Liver (tissue), 9 donors: ENCODE results near the gene LLPH. TPM values are rescaled to one million over a fixed set of nuclear protein-coding genes. Genes with fewer than 3 reads are reported as not detected.

Experiments
- DNase-seq: peaks from one replicate; pipeline ENCODE4 v3.0.0-alpha.2; 2017; ENCODE audit warnings: low spot score
- H3K27ac ChIP-seq, 2 donors: one replicate each; pipeline ENCODE4 v1.7.0; 2013; ENCODE audit warnings: inconsistent platforms in 2 of 2, low read length in 2 of 2, control low read depth in 1 of 2, low read depth in 1 of 2, mild to moderate bottlenecking in 1 of 2
- H3K27me3 ChIP-seq, 4 donors: one replicate each; pipeline versions ENCODE4 v1.6.1 to v1.7.0; 2013; ENCODE audit warnings: low read length in 3 of 4, inconsistent platforms in 1 of 4, mild to moderate bottlenecking in 1 of 4, moderate library complexity in 1 of 4; ENCODE audit not compliant: control insufficient read depth in 4 of 4, insufficient read depth in 4 of 4
- H3K36me3 ChIP-seq, 4 donors: one replicate each; pipeline versions ENCODE4 v1.6.1 to v1.7.0; 2013; ENCODE audit warnings: low read length in 3 of 4, mild to moderate bottlenecking in 3 of 4, low read depth in 1 of 4, moderate library complexity in 1 of 4; ENCODE audit not compliant: control insufficient read depth in 4 of 4, insufficient read depth in 3 of 4
- H3K4me1 ChIP-seq, 4 donors: one replicate each; pipeline versions ENCODE4 v1.6.1 to v1.7.0; 2013; ENCODE audit warnings: low read length in 3 of 4, mild to moderate bottlenecking in 3 of 4, moderate library complexity in 1 of 4; ENCODE audit not compliant: control insufficient read depth in 4 of 4, insufficient read depth in 4 of 4
- H3K4me3 ChIP-seq, 3 donors: one replicate each; pipeline versions ENCODE4 v1.6.1 to v1.7.0; 2013; ENCODE audit warnings: low read length in 3 of 3, control low read depth in 1 of 3, low read depth in 1 of 3, mild to moderate bottlenecking in 1 of 3
- H3K9ac ChIP-seq, 2 donors: one replicate each; pipeline ENCODE4 v1.7.0; 2013; ENCODE audit warnings: low read length in 2 of 2, mild to moderate bottlenecking in 2 of 2, moderate library complexity in 2 of 2, control low read depth in 1 of 2, low read depth in 1 of 2
- H3K9me3 ChIP-seq, 4 donors: one replicate each; pipeline versions ENCODE4 v1.6.1 to v1.7.0; 2013; ENCODE audit warnings: low read length in 3 of 4; ENCODE audit not compliant: control insufficient read depth in 4 of 4
- FOXA1 ChIP-seq: IDR thresholded peaks from 2 replicates; pipeline ENCODE4 v1.6.1; 2016; ENCODE audit warnings: antibody characterized with exemption
- FOXA2 ChIP-seq: IDR thresholded peaks from 2 replicates; pipeline ENCODE4 v1.6.1; 2016; ENCODE audit warnings: antibody characterized with exemption
- GABPA ChIP-seq, 2 donors: IDR thresholded peaks in 1 of 2; conservative IDR thresholded peaks in 1 of 2; 2 replicates each; pipeline ENCODE4 v1.6.1; 2016; ENCODE audit warnings: antibody characterized with exemption in 2 of 2, mild to moderate bottlenecking in 1 of 2, moderate library complexity in 1 of 2
- HNF4A ChIP-seq, 2 donors: conservative IDR thresholded peaks; 2 replicates each; pipeline ENCODE4 v1.6.1; 2016; ENCODE audit warnings: antibody characterized with exemption in 2 of 2, mild to moderate bottlenecking in 2 of 2
- JUND ChIP-seq, 2 donors: IDR thresholded peaks; 2 replicates each; pipeline ENCODE4 v1.6.1; 2016; ENCODE audit warnings: antibody characterized with exemption in 2 of 2
- NR2F2 ChIP-seq: IDR thresholded peaks from 2 replicates; pipeline ENCODE4 v1.6.1; 2016; ENCODE audit warnings: antibody characterized with exemption
- RAD21 ChIP-seq, 2 donors: IDR thresholded peaks; 2 replicates each; pipeline ENCODE4 v1.6.1; 2016; ENCODE audit warnings: antibody characterized with exemption in 2 of 2, mild to moderate bottlenecking in 2 of 2
- RXRA ChIP-seq, 2 donors: IDR thresholded peaks; 2 replicates each; pipeline ENCODE4 v1.6.1; 2017 to 2018; ENCODE audit warnings: antibody characterized with exemption in 2 of 2, mild to moderate bottlenecking in 1 of 2
- SP1 ChIP-seq: IDR thresholded peaks from 2 replicates; pipeline ENCODE4 v1.6.1; 2018; ENCODE audit warnings: antibody characterized with exemption, mild to moderate bottlenecking
- TAF1 ChIP-seq: conservative IDR thresholded peaks from 2 replicates; pipeline ENCODE4 v1.6.1; 2016; ENCODE audit warnings: antibody characterized with exemption, mild to moderate bottlenecking
- YY1 ChIP-seq: IDR thresholded peaks from 2 replicates; pipeline ENCODE4 v1.6.1; 2016; ENCODE audit warnings: antibody characterized with exemption, mild to moderate bottlenecking
- WGBS: extraction: QIAGEN DNeasy Blood & Tissue Kit; methylation state at CpG from one replicate; pipeline ENCODE4 v1.1.7; 2013; 5-methylcytosine and 5-hydroxymethylcytosine counted together
- polyA plus RNA-seq, 2 donors: library from polyadenylated mRNA; stranded (reverse) in 1 of 2; unstranded in 1 of 2; fragments of 200-250 nt in 1 of 2; fragments of >200 nt in 1 of 2; fragmentation: Nextera tagmentation in 1 of 2; extraction: Ambion mirVana in 1 of 2; gene quantifications; one replicate each; pipeline versions ENCODE4 v1.2.1 to v1.2.3, GENCODE V29; 2013 to 2015
- total RNA-seq, 2 donors: library from RNA; depleted of rRNA; stranded (reverse); fragments of >200 nt; gene quantifications; one replicate each; pipeline ENCODE4 v1.2.3, GENCODE V29; 2014
- TF ChIP-seq, protein P1 (sequence below): IDR thresholded peaks from 2 replicates; pipeline ENCODE4 v1.6.1; 2016; ENCODE audit warnings: antibody characterized with exemption
- TF ChIP-seq, protein P2 (sequence below): fragments of 150-350 bp; IDR thresholded peaks from 2 replicates; pipeline ENCODE4 v1.5.1; 2017; ENCODE audit warnings: improper control_type of control experiment, low read depth, low read length; ENCODE audit not compliant: missing input control
- TF ChIP-seq, protein P3 (sequence below): IDR thresholded peaks from 2 replicates; pipeline ENCODE4 v1.6.1; 2016; ENCODE audit warnings: antibody characterized with exemption
- TF ChIP-seq, protein P4 (sequence below): IDR thresholded peaks from 2 replicates; pipeline ENCODE4 v1.6.1; 2016; ENCODE audit warnings: antibody characterized with exemption
- TF ChIP-seq, protein P5 (sequence below): IDR thresholded peaks from 2 replicates; pipeline ENCODE4 v1.6.1; 2016; ENCODE audit warnings: antibody characterized with exemption, mild to moderate bottlenecking
- donor health status: healthy.
- donor health status: healthy.
- donor health status: healthy.
- donor health status: healthy.
- donor health status: healthy.

The LLPH gene
- total and polyA plus RNA-seq, 4 donors, result 2.6 to 18.1 (median 6.6) TPM

DNA sequence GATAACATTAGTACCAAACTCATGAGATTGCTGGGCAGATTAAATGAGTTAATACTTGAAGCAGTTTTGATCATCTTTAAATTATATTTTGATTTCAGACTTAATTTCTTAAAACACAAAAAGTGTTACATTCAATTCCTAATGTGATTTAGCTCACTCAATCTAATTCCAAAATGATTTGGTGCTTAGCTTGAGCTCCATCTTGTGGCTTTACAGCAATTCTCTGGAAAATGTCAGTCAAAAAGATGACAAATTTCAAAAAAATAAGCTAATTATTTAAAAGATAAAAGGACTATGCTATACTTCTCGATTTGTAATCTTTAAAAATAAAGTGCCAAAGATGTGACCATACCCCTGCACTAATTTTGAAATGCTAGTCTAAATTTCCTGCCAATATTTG lies 10.1 kb downstream of the LLPH start:
- no peaks in the 10 kb centered on the region for H3K9me3 ChIP-seq
- H3K4me1 ChIP-seq, result no peaks in the 10 kb centered on the region
- TF ChIP-seq, protein P1, sequence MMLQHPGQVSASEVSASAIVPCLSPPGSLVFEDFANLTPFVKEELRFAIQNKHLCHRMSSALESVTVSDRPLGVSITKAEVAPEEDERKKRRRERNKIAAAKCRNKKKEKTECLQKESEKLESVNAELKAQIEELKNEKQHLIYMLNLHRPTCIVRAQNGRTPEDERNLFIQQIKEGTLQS, result no peak
- TF ChIP-seq RXRA (IDR thresholded peaks at IDR 0.05) (no peak), FOXA1 (no peak), SP1 (no peak), NR2F2 (no peak), FOXA2 (no peak), HNF4A (conservative IDR thresholded peaks at IDR 0.05) (no peak), TAF1 (no peak), JUND (IDR thresholded peaks at IDR 0.05) (no peak), GABPA (IDR thresholded peaks at IDR 0.05 in 1 of 2, conservative IDR thresholded peaks at IDR 0.05 in 1 of 2) (no peak), YY1 (no peak)
- TF ChIP-seq, protein P2, sequence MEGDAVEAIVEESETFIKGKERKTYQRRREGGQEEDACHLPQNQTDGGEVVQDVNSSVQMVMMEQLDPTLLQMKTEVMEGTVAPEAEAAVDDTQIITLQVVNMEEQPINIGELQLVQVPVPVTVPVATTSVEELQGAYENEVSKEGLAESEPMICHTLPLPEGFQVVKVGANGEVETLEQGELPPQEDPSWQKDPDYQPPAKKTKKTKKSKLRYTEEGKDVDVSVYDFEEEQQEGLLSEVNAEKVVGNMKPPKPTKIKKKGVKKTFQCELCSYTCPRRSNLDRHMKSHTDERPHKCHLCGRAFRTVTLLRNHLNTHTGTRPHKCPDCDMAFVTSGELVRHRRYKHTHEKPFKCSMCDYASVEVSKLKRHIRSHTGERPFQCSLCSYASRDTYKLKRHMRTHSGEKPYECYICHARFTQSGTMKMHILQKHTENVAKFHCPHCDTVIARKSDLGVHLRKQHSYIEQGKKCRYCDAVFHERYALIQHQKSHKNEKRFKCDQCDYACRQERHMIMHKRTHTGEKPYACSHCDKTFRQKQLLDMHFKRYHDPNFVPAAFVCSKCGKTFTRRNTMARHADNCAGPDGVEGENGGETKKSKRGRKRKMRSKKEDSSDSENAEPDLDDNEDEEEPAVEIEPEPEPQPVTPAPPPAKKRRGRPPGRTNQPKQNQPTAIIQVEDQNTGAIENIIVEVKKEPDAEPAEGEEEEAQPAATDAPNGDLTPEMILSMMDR, result no peak
- TF ChIP-seq, protein P3, sequence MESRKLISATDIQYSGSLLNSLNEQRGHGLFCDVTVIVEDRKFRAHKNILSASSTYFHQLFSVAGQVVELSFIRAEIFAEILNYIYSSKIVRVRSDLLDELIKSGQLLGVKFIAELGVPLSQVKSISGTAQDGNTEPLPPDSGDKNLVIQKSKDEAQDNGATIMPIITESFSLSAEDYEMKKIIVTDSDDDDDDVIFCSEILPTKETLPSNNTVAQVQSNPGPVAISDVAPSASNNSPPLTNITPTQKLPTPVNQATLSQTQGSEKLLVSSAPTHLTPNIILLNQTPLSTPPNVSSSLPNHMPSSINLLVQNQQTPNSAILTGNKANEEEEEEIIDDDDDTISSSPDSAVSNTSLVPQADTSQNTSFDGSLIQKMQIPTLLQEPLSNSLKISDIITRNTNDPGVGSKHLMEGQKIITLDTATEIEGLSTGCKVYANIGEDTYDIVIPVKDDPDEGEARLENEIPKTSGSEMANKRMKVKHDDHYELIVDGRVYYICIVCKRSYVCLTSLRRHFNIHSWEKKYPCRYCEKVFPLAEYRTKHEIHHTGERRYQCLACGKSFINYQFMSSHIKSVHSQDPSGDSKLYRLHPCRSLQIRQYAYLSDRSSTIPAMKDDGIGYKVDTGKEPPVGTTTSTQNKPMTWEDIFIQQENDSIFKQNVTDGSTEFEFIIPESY, result no peak
- TF ChIP-seq, protein P4, sequence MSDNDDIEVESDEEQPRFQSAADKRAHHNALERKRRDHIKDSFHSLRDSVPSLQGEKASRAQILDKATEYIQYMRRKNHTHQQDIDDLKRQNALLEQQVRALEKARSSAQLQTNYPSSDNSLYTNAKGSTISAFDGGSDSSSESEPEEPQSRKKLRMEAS, result no peak
- TF ChIP-seq, protein P5, sequence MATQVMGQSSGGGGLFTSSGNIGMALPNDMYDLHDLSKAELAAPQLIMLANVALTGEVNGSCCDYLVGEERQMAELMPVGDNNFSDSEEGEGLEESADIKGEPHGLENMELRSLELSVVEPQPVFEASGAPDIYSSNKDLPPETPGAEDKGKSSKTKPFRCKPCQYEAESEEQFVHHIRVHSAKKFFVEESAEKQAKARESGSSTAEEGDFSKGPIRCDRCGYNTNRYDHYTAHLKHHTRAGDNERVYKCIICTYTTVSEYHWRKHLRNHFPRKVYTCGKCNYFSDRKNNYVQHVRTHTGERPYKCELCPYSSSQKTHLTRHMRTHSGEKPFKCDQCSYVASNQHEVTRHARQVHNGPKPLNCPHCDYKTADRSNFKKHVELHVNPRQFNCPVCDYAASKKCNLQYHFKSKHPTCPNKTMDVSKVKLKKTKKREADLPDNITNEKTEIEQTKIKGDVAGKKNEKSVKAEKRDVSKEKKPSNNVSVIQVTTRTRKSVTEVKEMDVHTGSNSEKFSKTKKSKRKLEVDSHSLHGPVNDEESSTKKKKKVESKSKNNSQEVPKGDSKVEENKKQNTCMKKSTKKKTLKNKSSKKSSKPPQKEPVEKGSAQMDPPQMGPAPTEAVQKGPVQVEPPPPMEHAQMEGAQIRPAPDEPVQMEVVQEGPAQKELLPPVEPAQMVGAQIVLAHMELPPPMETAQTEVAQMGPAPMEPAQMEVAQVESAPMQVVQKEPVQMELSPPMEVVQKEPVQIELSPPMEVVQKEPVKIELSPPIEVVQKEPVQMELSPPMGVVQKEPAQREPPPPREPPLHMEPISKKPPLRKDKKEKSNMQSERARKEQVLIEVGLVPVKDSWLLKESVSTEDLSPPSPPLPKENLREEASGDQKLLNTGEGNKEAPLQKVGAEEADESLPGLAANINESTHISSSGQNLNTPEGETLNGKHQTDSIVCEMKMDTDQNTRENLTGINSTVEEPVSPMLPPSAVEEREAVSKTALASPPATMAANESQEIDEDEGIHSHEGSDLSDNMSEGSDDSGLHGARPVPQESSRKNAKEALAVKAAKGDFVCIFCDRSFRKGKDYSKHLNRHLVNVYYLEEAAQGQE, result no peak
- H3K9ac ChIP-seq, result no peak overlapping the region
- H3K27ac ChIP-seq, result no peak overlapping the region
- 83% methylated on average over 1 of the region's 1 CpG for WGBS
- no peak for DNase-seq
- H3K4me3 ChIP-seq, result no peak overlapping the region
- peaks cover 6 to 33% (median 20%) of the 10 kb centered on the region in 4 donors for H3K36me3 ChIP-seq
- no peaks in the 10 kb centered on the region for H3K27me3 ChIP-seq

DNA sequence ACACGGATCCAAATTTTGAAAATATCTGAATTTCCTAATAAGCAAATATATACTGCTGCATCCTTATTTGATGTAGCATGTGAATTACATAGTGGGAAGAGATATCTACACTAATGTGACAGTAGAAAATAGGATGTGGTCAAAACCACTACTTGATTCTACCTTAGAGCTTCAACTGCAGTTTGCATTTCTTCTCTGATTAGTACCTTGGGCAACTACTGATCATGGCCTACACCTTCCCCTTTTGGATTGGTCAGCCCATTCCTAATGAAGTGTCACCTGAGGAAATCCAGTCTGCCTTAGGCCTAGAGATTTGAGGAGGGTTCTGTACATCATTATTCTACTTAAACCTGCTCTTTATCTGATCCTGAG lies 10.7 kb downstream of the LLPH start:
- H3K36me3 ChIP-seq, result peaks cover 6 to 27% (median 19%) of the 10 kb centered on the region in 4 donors
- no peaks in the 10 kb centered on the region for H3K9me3 ChIP-seq
- H3K27me3 ChIP-seq, result no peaks in the 10 kb centered on the region
- no peak overlapping the region for H3K4me3 ChIP-seq
- 86% methylated on average over 1 of the region's 1 CpG for WGBS
- DNase-seq, result no peak
- no peak overlapping the region for H3K9ac ChIP-seq
- H3K4me1 ChIP-seq, result no peaks in the 10 kb centered on the region
- H3K27ac ChIP-seq, result no peak overlapping the region
- TF ChIP-seq, protein P5, result no peak
- TF ChIP-seq RAD21 (IDR thresholded peaks at IDR 0.05) (no peak), NR2F2 (no peak), YY1 (no peak), GABPA (IDR thresholded peaks at IDR 0.05 in 1 of 2, conservative IDR thresholded peaks at IDR 0.05 in 1 of 2) (no peak)
